ENCODE results near the gene GALNT18. TPM values are rescaled to one million over a fixed set of nuclear protein-coding genes. Genes with fewer than 3 reads are reported as not detected.
"Not testable (repeated sequence)": the region's sequence is repeated elsewhere in the genome, so short reads cannot be mapped to it uniquely, and the experiment has no call there.

Gene GALNT18
- total RNA-seq, 1 experiment from 2014 or later: 9.2 TPM

DNA sequence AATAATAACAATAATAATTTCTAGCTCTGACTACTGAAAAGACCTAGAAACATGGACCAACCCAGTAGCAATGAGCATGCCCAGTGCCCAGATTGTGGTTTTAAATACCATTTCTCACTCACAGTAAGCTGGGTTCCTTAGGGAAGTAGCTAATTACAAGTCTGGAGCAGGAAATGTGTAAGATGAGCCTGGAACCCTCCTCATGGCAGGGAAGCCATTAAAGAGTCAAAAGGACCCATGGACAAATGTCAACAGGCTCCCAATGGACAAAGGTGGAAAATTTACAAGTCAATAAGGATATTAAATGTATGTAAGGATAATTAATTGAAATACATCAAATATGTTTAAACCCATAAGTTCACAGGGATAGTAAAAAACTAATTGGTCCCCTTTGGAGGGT is 258.1 kb downstream of the GALNT18 start:
- no peaks in the 10 kb centered on the region for H3K27me3 Mint-ChIP-seq (ENCODE audit: unreplicated experiment)
- DNase-seq: no peak
- no peaks in the 10 kb centered on the region for H3K36me3 Mint-ChIP-seq (ENCODE audit: insufficient read depth, unreplicated experiment)
- no peak overlapping the region for H3K27ac Mint-ChIP-seq (ENCODE audit: unreplicated experiment)
- BruUV-seq (replicated peaks): no TSS peak
- H3K4me3 Mint-ChIP-seq (ENCODE audit: low read depth, unreplicated experiment): no peak overlapping the region
- peaks cover 1% of the 10 kb centered on the region for H3K9me3 Mint-ChIP-seq (ENCODE audit: low read depth, unreplicated experiment)
- intact Hi-C loops (cut with micrococcal nuclease; ENCODE audit: unreplicated experiment): no loop called here
- CTCF ChIA-PET: no interaction called here
- TF ChIP-seq, protein P1, sequence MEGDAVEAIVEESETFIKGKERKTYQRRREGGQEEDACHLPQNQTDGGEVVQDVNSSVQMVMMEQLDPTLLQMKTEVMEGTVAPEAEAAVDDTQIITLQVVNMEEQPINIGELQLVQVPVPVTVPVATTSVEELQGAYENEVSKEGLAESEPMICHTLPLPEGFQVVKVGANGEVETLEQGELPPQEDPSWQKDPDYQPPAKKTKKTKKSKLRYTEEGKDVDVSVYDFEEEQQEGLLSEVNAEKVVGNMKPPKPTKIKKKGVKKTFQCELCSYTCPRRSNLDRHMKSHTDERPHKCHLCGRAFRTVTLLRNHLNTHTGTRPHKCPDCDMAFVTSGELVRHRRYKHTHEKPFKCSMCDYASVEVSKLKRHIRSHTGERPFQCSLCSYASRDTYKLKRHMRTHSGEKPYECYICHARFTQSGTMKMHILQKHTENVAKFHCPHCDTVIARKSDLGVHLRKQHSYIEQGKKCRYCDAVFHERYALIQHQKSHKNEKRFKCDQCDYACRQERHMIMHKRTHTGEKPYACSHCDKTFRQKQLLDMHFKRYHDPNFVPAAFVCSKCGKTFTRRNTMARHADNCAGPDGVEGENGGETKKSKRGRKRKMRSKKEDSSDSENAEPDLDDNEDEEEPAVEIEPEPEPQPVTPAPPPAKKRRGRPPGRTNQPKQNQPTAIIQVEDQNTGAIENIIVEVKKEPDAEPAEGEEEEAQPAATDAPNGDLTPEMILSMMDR (IDR thresholded peaks at IDR 0.05; ENCODE audit: unreplicated experiment): no peak
- no peaks in the 10 kb centered on the region for H3K4me1 Mint-ChIP-seq (ENCODE audit: low read depth, unreplicated experiment)

DNA sequence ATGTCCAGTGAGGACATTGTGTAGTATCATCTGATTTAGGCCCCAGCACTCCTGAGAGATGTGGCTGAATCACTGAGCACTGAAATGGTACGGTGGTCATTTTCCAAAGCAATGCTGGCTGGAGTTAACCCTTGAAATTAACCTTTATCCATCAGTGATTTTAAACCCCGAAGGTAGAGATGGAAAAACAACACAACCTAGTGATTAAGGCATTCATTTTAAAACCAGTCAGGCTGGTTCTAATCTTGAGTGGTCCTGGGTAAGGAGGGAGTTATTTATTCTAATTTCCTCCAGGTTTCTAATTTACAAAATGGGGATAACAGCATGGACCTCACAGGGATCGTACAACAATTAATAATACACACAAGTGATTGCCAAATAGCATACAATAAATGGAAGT is 262.2 kb downstream of the GALNT18 start:
- H3K27me3 Mint-ChIP-seq (ENCODE audit: unreplicated experiment): no peaks in the 10 kb centered on the region
- DNase-seq: no peak
- H3K9me3 Mint-ChIP-seq (ENCODE audit: low read depth, unreplicated experiment): no peaks in the 10 kb centered on the region
- H3K27ac Mint-ChIP-seq (ENCODE audit: unreplicated experiment): no peak overlapping the region
- intact Hi-C loops (cut with micrococcal nuclease; ENCODE audit: unreplicated experiment): no loop called here
- H3K4me3 Mint-ChIP-seq (ENCODE audit: low read depth, unreplicated experiment): no peak overlapping the region
- H3K36me3 Mint-ChIP-seq (ENCODE audit: insufficient read depth, unreplicated experiment): no peaks in the 10 kb centered on the region
- BruUV-seq (replicated peaks): no TSS peak
- CTCF ChIA-PET: no interaction called here
- H3K4me1 Mint-ChIP-seq (ENCODE audit: low read depth, unreplicated experiment): no peaks in the 10 kb centered on the region
- TF ChIP-seq, protein P1 (IDR thresholded peaks at IDR 0.05; ENCODE audit: unreplicated experiment): no peak

GRCh38 chr11:11356842-11357241 is 265.0 kb downstream of the GALNT18 start:
- H3K36me3 Mint-ChIP-seq (ENCODE audit: insufficient read depth, unreplicated experiment): no peaks in the 10 kb centered on the region
- H3K27ac Mint-ChIP-seq (ENCODE audit: unreplicated experiment): no peak overlapping the region
- no peaks in the 10 kb centered on the region for H3K27me3 Mint-ChIP-seq (ENCODE audit: unreplicated experiment)
- CTCF ChIA-PET: no interaction called here
- intact Hi-C loops (cut with micrococcal nuclease; ENCODE audit: unreplicated experiment): no loop called here
- no TSS peak for BruUV-seq (replicated peaks)
- no peaks in the 10 kb centered on the region for H3K9me3 Mint-ChIP-seq (ENCODE audit: low read depth, unreplicated experiment)
- DNase-seq: no peak
- H3K4me3 Mint-ChIP-seq (ENCODE audit: low read depth, unreplicated experiment): no peak overlapping the region
- TF ChIP-seq, protein P1 (IDR thresholded peaks at IDR 0.05; ENCODE audit: unreplicated experiment): no peak
- no peaks in the 10 kb centered on the region for H3K4me1 Mint-ChIP-seq (ENCODE audit: low read depth, unreplicated experiment)

DNA sequence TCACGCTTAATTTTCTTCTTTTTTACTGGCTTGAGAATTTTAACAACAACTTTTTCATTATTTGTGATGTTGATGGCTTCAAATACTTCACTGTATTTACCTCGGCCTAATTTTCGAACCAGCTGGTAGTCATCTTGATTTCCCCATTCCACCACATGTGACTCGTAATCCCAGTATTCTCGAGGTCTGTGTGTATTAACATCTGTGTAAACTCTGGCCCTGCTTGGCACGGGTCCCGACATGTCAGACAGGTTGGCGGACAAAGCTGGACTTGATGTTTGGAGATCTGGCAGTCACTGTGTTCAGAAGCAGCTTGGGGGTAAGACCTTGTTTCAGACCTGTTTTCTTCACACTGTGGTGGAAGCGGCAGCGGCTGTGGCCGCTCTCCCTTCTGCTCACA is 268.9 kb downstream of the GALNT18 start, which contains the start of gene CSNK2A3:
Gene CSNK2A3, minus strand, starts transcription at position 373 of the 400 bp plus-strand sequence. Its CDS starts 131 bp downstream, at position 242.
- not testable (repeated sequence) for BruUV-seq (replicated peaks)

GRCh38 chr11:11351851-11352250 is 270.0 kb downstream of the GALNT18 start:
- DNase-seq; BruUV-seq (replicated peaks); H3K4me1 Mint-ChIP-seq (ENCODE audit: low read depth, unreplicated experiment); H3K36me3 Mint-ChIP-seq (ENCODE audit: insufficient read depth, unreplicated experiment); H3K27me3 Mint-ChIP-seq (ENCODE audit: unreplicated experiment); CTCF ChIA-PET; H3K4me3 Mint-ChIP-seq (ENCODE audit: low read depth, unreplicated experiment); H3K9me3 Mint-ChIP-seq (ENCODE audit: low read depth, unreplicated experiment); intact Hi-C loops (cut with micrococcal nuclease; ENCODE audit: unreplicated experiment); H3K27ac Mint-ChIP-seq (ENCODE audit: unreplicated experiment): not testable (repeated sequence)

More for the DNA sequence above, 268.9 kb downstream of the GALNT18 start, which contains the start of gene CSNK2A3:
- H3K9me3 Mint-ChIP-seq (ENCODE audit: low read depth, unreplicated experiment); H3K4me1 Mint-ChIP-seq (ENCODE audit: low read depth, unreplicated experiment); H3K36me3 Mint-ChIP-seq (ENCODE audit: insufficient read depth, unreplicated experiment); H3K4me3 Mint-ChIP-seq (ENCODE audit: low read depth, unreplicated experiment); H3K27ac Mint-ChIP-seq (ENCODE audit: unreplicated experiment); H3K27me3 Mint-ChIP-seq (ENCODE audit: unreplicated experiment); intact Hi-C loops (cut with micrococcal nuclease; ENCODE audit: unreplicated experiment); DNase-seq: not testable (repeated sequence)
- CTCF ChIA-PET: interaction anchor here (0.6 kb wide), 1 partner anchor 16 kb away, joined by 3 read pairs; no protein-coding TSS in a partner anchor

Data from Calu3 (cell line).